Muscle layer of colon (tissue), 2 donors: ENCODE results near the gene KRTCAP3.
A peak's percentile ranks its signal among the peaks of the same experiment; 100 is the strongest.

Experiments used
- H3K27ac ChIP-seq: one replicate; pipeline ENCODE4 v1.7.0; 2013; ENCODE audit warnings: low read depth, mild to moderate bottlenecking, low read length, moderate library complexity
- H3K27me3 ChIP-seq, 2 donors: one replicate each; pipeline ENCODE4 v1.7.0; 2013; ENCODE audit warnings: low read length in 2 of 2, mild to moderate bottlenecking in 2 of 2; ENCODE audit not compliant: insufficient read depth in 2 of 2, control insufficient read depth in 1 of 2
- H3K36me3 ChIP-seq: one replicate; pipeline ENCODE4 v1.7.0; 2013; ENCODE audit warnings: mild to moderate bottlenecking, low read length; ENCODE audit not compliant: insufficient read depth
- H3K4me1 ChIP-seq: one replicate; pipeline ENCODE4 v1.7.0; 2013; ENCODE audit warnings: mild to moderate bottlenecking, low read length; ENCODE audit not compliant: insufficient read depth
- H3K4me3 ChIP-seq, 2 donors: one replicate each; pipeline ENCODE4 v1.7.0; 2013; ENCODE audit warnings: low read length in 2 of 2, low read depth in 1 of 2, mild to moderate bottlenecking in 1 of 2, moderate library complexity in 1 of 2
- H3K9ac ChIP-seq: one replicate; pipeline ENCODE4 v1.7.0; 2013; ENCODE audit warnings: low read length
- H3K9me3 ChIP-seq: one replicate; pipeline ENCODE4 v1.7.0; 2013; ENCODE audit warnings: mild to moderate bottlenecking, low read length
- donor health status: abdominal sarcoma.
- donor health status: Adenocarcinoma of cecum.

Gene KRTCAP3

GRCh38 chr2:27441958-27442919 lies at the start of gene KRTCAP3:
Gene KRTCAP3, plus strand, starts transcription at chr2:27442381. Its CDS starts 32 bp downstream, at chr2:27442413.
- H3K4me1 ChIP-seq: peaks cover 5% of the 10 kb centered on the region
- H3K4me3 ChIP-seq: no peak within 1 kb of the TSS
- peaks cover 58% of the 10 kb centered on the region for H3K36me3 ChIP-seq
- H3K9me3 ChIP-seq: no peaks in the 10 kb centered on the region
- no peak within 1 kb of the TSS for H3K27ac ChIP-seq
- no peaks in the 10 kb centered on the region for H3K27me3 ChIP-seq
- no peak within 1 kb of the TSS for H3K9ac ChIP-seq

- no peaks in the 10 kb centered on the region for H3K9me3 ChIP-seq
- no peak overlapping the region for H3K27ac ChIP-seq
- no peak overlapping the region for H3K4me3 ChIP-seq
- no peaks in the 10 kb centered on the region for H3K36me3 ChIP-seq
- H3K27me3 ChIP-seq: no peaks in the 10 kb centered on the region
- H3K9ac ChIP-seq: no peak overlapping the region
- no peaks in the 10 kb centered on the region for H3K4me1 ChIP-seq
Observed at GRCh38 chr2:27393225-27393624, 49.0 kb upstream of the KRTCAP3 start.

GRCh38 chr2:27398962-27399361 lies 43.2 kb upstream of the KRTCAP3 start:
- no peaks in the 10 kb centered on the region for H3K4me1 ChIP-seq
- no peaks in the 10 kb centered on the region for H3K27me3 ChIP-seq
- no peaks in the 10 kb centered on the region for H3K36me3 ChIP-seq
- H3K9me3 ChIP-seq: no peaks in the 10 kb centered on the region
- no peak overlapping the region for H3K9ac ChIP-seq
- no peak overlapping the region for H3K27ac ChIP-seq
- H3K4me3 ChIP-seq: no peak overlapping the region

- H3K27ac ChIP-seq: no peak overlapping the region
- H3K4me3 ChIP-seq: no peak overlapping the region
- H3K27me3 ChIP-seq: no peaks in the 10 kb centered on the region
- H3K36me3 ChIP-seq: no peaks in the 10 kb centered on the region
- H3K9me3 ChIP-seq: no peaks in the 10 kb centered on the region
- no peaks in the 10 kb centered on the region for H3K4me1 ChIP-seq
- H3K9ac ChIP-seq: no peak overlapping the region
Observed at GRCh38 chr2:27400348-27401135, 41.6 kb upstream of the KRTCAP3 start.

GRCh38 chr2:27407798-27408491 lies 34.2 kb upstream of the KRTCAP3 start:
- H3K9ac ChIP-seq: peak overlapping the region; percentile 66
- H3K27me3 ChIP-seq: no peaks in the 10 kb centered on the region
- H3K9me3 ChIP-seq: no peaks in the 10 kb centered on the region
- no peak overlapping the region for H3K27ac ChIP-seq
- peaks cover 18% of the 10 kb centered on the region for H3K4me1 ChIP-seq
- H3K36me3 ChIP-seq: no peaks in the 10 kb centered on the region
- H3K4me3 ChIP-seq: peak overlapping the region in 1 of 2 donors; percentile 72

GRCh38 chr2:27408601-27409320 lies 33.4 kb upstream of the KRTCAP3 start:
- no peaks in the 10 kb centered on the region for H3K9me3 ChIP-seq

GRCh38 chr2:27409321-27410073 lies 32.7 kb upstream of the KRTCAP3 start, which contains the start of gene PPM1G:
Gene PPM1G, minus strand, starts transcription at chr2:27409591. Its CDS starts 169 bp downstream, at chr2:27409422.
- no peaks in the 10 kb centered on the region for H3K9me3 ChIP-seq
- H3K9ac ChIP-seq: peak within 1 kb of the TSS; percentile 86
- H3K27ac ChIP-seq: peak within 1 kb of the TSS; percentile 72
- peak within 1 kb of the TSS; percentile 47 to 72 for H3K4me3 ChIP-seq
- peaks cover 18% of the 10 kb centered on the region for H3K4me1 ChIP-seq
- H3K27me3 ChIP-seq: no peaks in the 10 kb centered on the region
- H3K36me3 ChIP-seq: no peaks in the 10 kb centered on the region

More at GRCh38 chr2:27408601-27409320, 33.4 kb upstream of the KRTCAP3 start:
- Histone ChIP-seq H3K4me3 (peak overlapping the region; percentile 47 to 72), H3K27ac (peak overlapping the region; percentile 46), H3K9ac (peak overlapping the region; percentile 71), H3K27me3 (no peaks in the 10 kb centered on the region), H3K4me1 (peaks cover 18% of the 10 kb centered on the region), H3K36me3 (no peaks in the 10 kb centered on the region)

GRCh38 chr2:27412419-27413152 lies 29.6 kb upstream of the KRTCAP3 start:
- no peaks in the 10 kb centered on the region for H3K9me3 ChIP-seq
- no peak overlapping the region for H3K4me3 ChIP-seq
- peaks cover 16% of the 10 kb centered on the region for H3K4me1 ChIP-seq
- H3K9ac ChIP-seq: no peak overlapping the region
- no peak overlapping the region for H3K27ac ChIP-seq
- no peaks in the 10 kb centered on the region for H3K36me3 ChIP-seq
- no peaks in the 10 kb centered on the region for H3K27me3 ChIP-seq

GRCh38 chr2:27416151-27416550 lies 26.0 kb upstream of the KRTCAP3 start:
- no peak overlapping the region for H3K9ac ChIP-seq
- H3K27me3 ChIP-seq: no peaks in the 10 kb centered on the region
- H3K4me1 ChIP-seq: no peaks in the 10 kb centered on the region
- H3K27ac ChIP-seq: no peak overlapping the region
- H3K9me3 ChIP-seq: no peaks in the 10 kb centered on the region
- no peaks in the 10 kb centered on the region for H3K36me3 ChIP-seq
- no peak overlapping the region for H3K4me3 ChIP-seq

- Histone ChIP-seq H3K27ac (no peak overlapping the region), H3K9me3 (no peaks in the 10 kb centered on the region), H3K36me3 (no peaks in the 10 kb centered on the region), H3K4me3 (no peak overlapping the region), H3K4me1 (no peaks in the 10 kb centered on the region), H3K9ac (no peak overlapping the region), H3K27me3 (no peaks in the 10 kb centered on the region)
Observed at GRCh38 chr2:27420996-27421395, 21.2 kb upstream of the KRTCAP3 start.
